ENCODE results near the gene SEMA4C. TPM values are rescaled to one million over a fixed set of nuclear protein-coding genes. Genes with fewer than 3 reads are reported as not detected.
A peak's percentile ranks its signal among the peaks of the same experiment; 100 is the strongest.

Gene SEMA4C
- polyA plus RNA-seq, 1 donor (not counting 4 experiments of a cell fraction or from before 2014, with no cell fraction given) = 7.5 TPM

DNA sequence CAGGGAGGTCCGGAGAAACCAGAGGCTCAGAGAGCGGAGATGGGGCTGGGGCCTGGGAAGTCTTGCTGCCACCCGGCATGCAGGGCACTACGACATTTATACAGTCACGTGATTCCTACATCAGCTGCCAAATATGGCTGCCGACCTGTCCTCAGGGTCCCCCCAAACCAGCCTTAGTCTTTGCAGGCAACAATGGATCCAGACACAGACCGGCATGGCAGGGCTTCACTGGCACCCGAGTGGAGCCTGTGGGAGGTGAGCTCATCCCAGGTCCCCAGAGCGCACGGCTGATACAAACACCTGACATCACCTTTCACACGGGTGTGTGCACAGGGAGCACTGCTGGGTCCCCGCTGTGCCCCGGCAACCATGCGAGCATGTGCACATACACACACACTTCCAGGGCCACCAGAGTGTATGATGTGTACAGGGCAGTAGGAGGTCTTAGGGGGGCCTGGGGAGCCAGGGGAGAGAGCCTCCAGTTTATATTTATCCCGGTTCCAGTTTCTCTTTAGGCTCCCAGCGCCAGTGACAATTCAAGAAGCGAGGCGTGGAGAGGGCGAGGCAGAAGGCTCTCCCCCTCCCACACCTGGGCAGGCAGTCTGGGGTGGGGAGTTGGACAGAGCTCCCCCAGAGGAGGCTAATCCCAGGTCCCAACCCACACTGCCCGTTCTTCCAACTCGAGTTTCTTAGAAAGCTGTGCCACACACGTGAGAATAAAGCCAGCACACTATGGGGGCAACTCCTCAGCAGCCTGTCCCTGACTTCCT lies 2.7 kb downstream of the SEMA4C start:
- peak overlapping the region; percentile 60 for H3K9ac ChIP-seq (ENCODE audit: control insufficient read depth, extremely low read depth, insufficient read depth, low read length)
- H3K4me2 ChIP-seq (ENCODE audit: control insufficient read depth, extremely low read depth, insufficient read depth, low read depth, low read length) = peak overlapping the region; percentile 93
- dilution Hi-C loops (cut with MboI; ENCODE audit: extremely low pct_ligation_motif_present, low sequenced_read_pairs) = no loop called here
- H3K27me3 ChIP-seq (ENCODE audit: control insufficient read depth, extremely low read depth, insufficient read depth, low read length) = no peaks in the 10 kb centered on the region
- H3K79me2 ChIP-seq (ENCODE audit: control insufficient read depth, insufficient read depth, low read length) = peaks cover 9% of the 10 kb centered on the region
- no peak for TF ChIP-seq CTCF (optimal IDR thresholded peaks at IDR 0.05 in 1 of 3, IDR thresholded peaks at IDR 0.05 in 1 of 3, conservative IDR thresholded peaks at IDR 0.05 in 1 of 3; ENCODE audit: extremely low read depth in 1 of 3, insufficient read depth in 2 of 3, low read length in 3 of 3)
- TF ChIP-seq EZH2 (IDR thresholded peaks at IDR 0.05; ENCODE audit: low read length) = no peak
- no peaks in the 10 kb centered on the region for H3K9me3 ChIP-seq (ENCODE audit: control insufficient read depth, low read depth, low read length)
- H3K36me3 ChIP-seq (ENCODE audit: control insufficient read depth in 2 of 2, extremely low read depth in 1 of 2, insufficient read depth in 2 of 2, low read length in 2 of 2) = peaks cover 28 to 31% of the 10 kb centered on the region in 2 experiments
- peak overlapping the region; percentile 75 to 90 (median 80) for H3K4me3 ChIP-seq (ENCODE audit: control insufficient read depth in 2 of 3, extremely low read depth in 1 of 3, insufficient read depth in 2 of 3, low read depth in 1 of 3, low read length in 3 of 3)
- no peak overlapping the region for H3K27ac ChIP-seq (ENCODE audit: control insufficient read depth, insufficient read depth, low read length)
- no peak overlapping the region for H2AFZ ChIP-seq (ENCODE audit: control insufficient read depth, low read length)
- H4K20me1 ChIP-seq (ENCODE audit: control insufficient read depth, extremely low read depth, insufficient read depth, low read length) = no peaks in the 10 kb centered on the region
- no peaks in the 10 kb centered on the region for H3K9me1 ChIP-seq (ENCODE audit: control insufficient read depth, extremely low read depth, insufficient read depth, low read length)
- FAIRE-seq (no peak), DNase-seq (ENCODE audit: low read depth, low spot score) (no peak)
- H3K4me1 ChIP-seq (ENCODE audit: control insufficient read depth, extremely low read depth, insufficient read depth, low read length) = peaks cover 24% of the 10 kb centered on the region

DNA sequence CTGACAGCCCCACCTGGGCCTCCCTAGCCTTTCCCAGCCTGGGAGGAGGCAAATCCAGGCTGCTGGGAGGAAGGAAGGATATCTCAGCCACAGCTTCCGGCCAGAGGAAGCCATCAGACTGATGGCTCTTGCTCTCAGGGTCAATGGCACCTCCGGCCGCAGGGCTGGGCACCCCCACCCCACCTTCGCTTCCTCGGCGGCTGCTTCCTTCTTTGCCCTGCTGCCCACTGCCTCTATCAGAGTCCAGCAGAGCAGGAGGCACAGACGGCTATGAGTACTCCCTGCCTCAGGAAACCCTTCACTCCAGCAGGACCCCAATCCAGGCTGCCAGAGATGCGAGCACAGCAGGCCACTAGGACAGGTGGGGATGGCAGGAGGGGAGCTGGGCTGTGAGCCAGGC lies 3.3 kb downstream of the SEMA4C start:
- peaks cover 9% of the 10 kb centered on the region for H3K79me2 ChIP-seq (ENCODE audit: control insufficient read depth, insufficient read depth, low read length)
- H3K4me3 ChIP-seq (ENCODE audit: control insufficient read depth in 2 of 3, extremely low read depth in 1 of 3, insufficient read depth in 2 of 3, low read depth in 1 of 3, low read length in 3 of 3) = no peak overlapping the region
- FAIRE-seq (no peak), DNase-seq (ENCODE audit: low read depth, low spot score) (no peak)
- H3K9me3 ChIP-seq (ENCODE audit: control insufficient read depth, low read depth, low read length) = no peaks in the 10 kb centered on the region
- H2AFZ ChIP-seq (ENCODE audit: control insufficient read depth, low read length) = no peak overlapping the region
- dilution Hi-C loops (cut with MboI; ENCODE audit: extremely low pct_ligation_motif_present, low sequenced_read_pairs) = no loop called here
- no peaks in the 10 kb centered on the region for H3K9me1 ChIP-seq (ENCODE audit: control insufficient read depth, extremely low read depth, insufficient read depth, low read length)
- TF ChIP-seq EZH2 (IDR thresholded peaks at IDR 0.05; ENCODE audit: low read length) (no peak), CTCF (optimal IDR thresholded peaks at IDR 0.05 in 1 of 3, IDR thresholded peaks at IDR 0.05 in 1 of 3, conservative IDR thresholded peaks at IDR 0.05 in 1 of 3; ENCODE audit: extremely low read depth in 1 of 3, insufficient read depth in 2 of 3, low read length in 3 of 3) (no peak)
- H3K4me1 ChIP-seq (ENCODE audit: control insufficient read depth, extremely low read depth, insufficient read depth, low read length) = peaks cover 24% of the 10 kb centered on the region
- H3K27me3 ChIP-seq (ENCODE audit: control insufficient read depth, extremely low read depth, insufficient read depth, low read length) = no peaks in the 10 kb centered on the region
- H3K36me3 ChIP-seq (ENCODE audit: control insufficient read depth in 2 of 2, extremely low read depth in 1 of 2, insufficient read depth in 2 of 2, low read length in 2 of 2) = peaks cover 28 to 37% of the 10 kb centered on the region in 2 experiments
- H3K27ac ChIP-seq (ENCODE audit: control insufficient read depth, insufficient read depth, low read length) = no peak overlapping the region
- H3K4me2 ChIP-seq (ENCODE audit: control insufficient read depth, extremely low read depth, insufficient read depth, low read depth, low read length) = no peak overlapping the region
- H3K9ac ChIP-seq (ENCODE audit: control insufficient read depth, extremely low read depth, insufficient read depth, low read length) = no peak overlapping the region
- H4K20me1 ChIP-seq (ENCODE audit: control insufficient read depth, extremely low read depth, insufficient read depth, low read length) = no peaks in the 10 kb centered on the region
